Loucy (cell line): ENCODE measurements around the gene RANBP3.

Experiments
- H2AFZ ChIP-seq: fragments of 200-600 bp; sonication (generic); 2 replicates; pipeline ENCODE4 v1.6.0; 2016; ENCODE audit warnings: antibody characterized with exemption, mild to moderate bottlenecking, low read length, moderate library complexity
- H3F3A ChIP-seq: fragments of 200-600 bp; 2 replicates; pipeline ENCODE4 v1.6.0; 2016; ENCODE audit warnings: antibody characterized with exemption, low read depth, mild to moderate bottlenecking
- H3K27me3 ChIP-seq: fragments of 200-600 bp; sonication (generic); 2 replicates; pipeline ENCODE4 v1.6.1; 2014; ENCODE audit warnings: low read length, mild to moderate bottlenecking; ENCODE audit not compliant: insufficient read depth, poor library complexity, severe bottlenecking
- H3K36me3 ChIP-seq: fragments of 200-600 bp; sonication (generic); 2 replicates; pipeline ENCODE4 v1.6.1; 2016; ENCODE audit warnings: low read length; ENCODE audit not compliant: insufficient read depth
- H3K4me1 ChIP-seq: fragments of 200-600 bp; sonication (generic); 2 replicates; pipeline ENCODE4 v1.5.1; 2014; ENCODE audit warnings: low read length, mild to moderate bottlenecking; ENCODE audit not compliant: insufficient read depth, poor library complexity, severe bottlenecking
- H3K4me2 ChIP-seq: fragments of 200-600 bp; sonication (generic); 2 replicates; pipeline ENCODE4 v1.6.0; 2014; ENCODE audit warnings: antibody characterized with exemption, low read length, low read depth, mild to moderate bottlenecking; ENCODE audit not compliant: poor library complexity, severe bottlenecking
- H3K4me3 ChIP-seq: fragments of 200-600 bp; sonication (generic); 2 replicates; pipeline ENCODE4 v1.5.1; 2014; ENCODE audit warnings: low read length, mild to moderate bottlenecking, mixed read lengths; ENCODE audit not compliant: poor library complexity, severe bottlenecking
- H3K79me2 ChIP-seq: fragments of 200-600 bp; sonication (generic); 2 replicates; pipeline ENCODE4 v1.6.1; 2014; ENCODE audit warnings: low read length; ENCODE audit not compliant: insufficient read depth
- H3K9ac ChIP-seq: fragments of 200-600 bp; sonication (generic); 2 replicates; pipeline ENCODE4 v1.6.0; 2014; ENCODE audit warnings: mild to moderate bottlenecking, low read depth, low read length, moderate library complexity; ENCODE audit not compliant: poor library complexity, severe bottlenecking
- H3K9me2 ChIP-seq: fragments of 200-600 bp; sonication (generic); replicated peaks from 2 replicates; pipeline ENCODE4 v1.6.1; 2016; ENCODE audit warnings: low read depth, low read length, mixed read lengths
- H3K9me3 ChIP-seq: fragments of 200-600 bp; sonication (generic); 2 replicates; pipeline ENCODE4 v1.6.1; 2014; ENCODE audit warnings: mild to moderate bottlenecking, antibody characterized with exemption, low read length, low read depth; ENCODE audit not compliant: insufficient read depth
- H4K20me1 ChIP-seq: fragments of 200-600 bp; sonication (generic); 2 replicates; pipeline ENCODE4 v1.6.0; 2014; ENCODE audit warnings: antibody characterized with exemption, low read length, mild to moderate bottlenecking; ENCODE audit not compliant: insufficient read depth, poor library complexity, severe bottlenecking
- EZH2phosphoT487 ChIP-seq: fragments of 200-600 bp; IDR thresholded peaks from 2 replicates; pipeline ENCODE4 v1.6.1; 2018; ENCODE audit warnings: antibody characterized with exemption, mild to moderate bottlenecking, moderate library complexity, borderline replicate concordance
- TF ChIP-seq, protein P1 (sequence below): fragments of 200-600 bp; sonication (generic); conservative IDR thresholded peaks from 2 replicates; pipeline ENCODE4 v1.5.1; 2014; ENCODE audit warnings: mild to moderate bottlenecking, antibody characterized with exemption, low read length

The RANBP3 gene

DNA sequence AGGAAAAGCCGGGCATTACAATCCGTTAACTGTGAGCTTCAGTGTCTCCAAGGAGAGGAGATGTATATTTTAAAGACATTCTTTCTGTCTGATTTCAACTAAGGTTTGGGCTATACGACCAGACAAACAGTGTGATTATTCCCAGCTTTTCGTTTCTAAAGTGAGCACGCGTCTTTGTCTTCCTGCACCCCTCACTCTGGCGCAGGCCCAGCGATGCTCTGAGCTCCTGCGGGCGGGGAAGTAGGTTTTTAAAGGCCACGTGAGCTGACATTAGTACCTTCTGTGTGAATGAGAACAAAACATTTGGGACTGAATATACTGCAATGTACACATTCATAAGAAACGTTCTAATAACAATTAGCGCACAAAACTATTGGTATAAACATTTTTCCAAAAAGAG is 15.3 kb upstream of the RANBP3 start:
- TF ChIP-seq, protein P1, sequence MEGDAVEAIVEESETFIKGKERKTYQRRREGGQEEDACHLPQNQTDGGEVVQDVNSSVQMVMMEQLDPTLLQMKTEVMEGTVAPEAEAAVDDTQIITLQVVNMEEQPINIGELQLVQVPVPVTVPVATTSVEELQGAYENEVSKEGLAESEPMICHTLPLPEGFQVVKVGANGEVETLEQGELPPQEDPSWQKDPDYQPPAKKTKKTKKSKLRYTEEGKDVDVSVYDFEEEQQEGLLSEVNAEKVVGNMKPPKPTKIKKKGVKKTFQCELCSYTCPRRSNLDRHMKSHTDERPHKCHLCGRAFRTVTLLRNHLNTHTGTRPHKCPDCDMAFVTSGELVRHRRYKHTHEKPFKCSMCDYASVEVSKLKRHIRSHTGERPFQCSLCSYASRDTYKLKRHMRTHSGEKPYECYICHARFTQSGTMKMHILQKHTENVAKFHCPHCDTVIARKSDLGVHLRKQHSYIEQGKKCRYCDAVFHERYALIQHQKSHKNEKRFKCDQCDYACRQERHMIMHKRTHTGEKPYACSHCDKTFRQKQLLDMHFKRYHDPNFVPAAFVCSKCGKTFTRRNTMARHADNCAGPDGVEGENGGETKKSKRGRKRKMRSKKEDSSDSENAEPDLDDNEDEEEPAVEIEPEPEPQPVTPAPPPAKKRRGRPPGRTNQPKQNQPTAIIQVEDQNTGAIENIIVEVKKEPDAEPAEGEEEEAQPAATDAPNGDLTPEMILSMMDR = no peak
- no peak for TF ChIP-seq EZH2phosphoT487
- Histone ChIP-seq H3K9me2 (no peaks in the 10 kb centered on the region), H3K4me2 (no peak overlapping the region), H4K20me1 (no peaks in the 10 kb centered on the region), H3K4me3 (no peak overlapping the region), H3K36me3 (no peaks in the 10 kb centered on the region), H3K9me3 (no peaks in the 10 kb centered on the region), H2AFZ (no peak overlapping the region), H3F3A (no peaks in the 10 kb centered on the region), H3K79me2 (no peaks in the 10 kb centered on the region), H3K9ac (no peak overlapping the region), H3K27me3 (no peaks in the 10 kb centered on the region), H3K4me1 (no peaks in the 10 kb centered on the region)

DNA sequence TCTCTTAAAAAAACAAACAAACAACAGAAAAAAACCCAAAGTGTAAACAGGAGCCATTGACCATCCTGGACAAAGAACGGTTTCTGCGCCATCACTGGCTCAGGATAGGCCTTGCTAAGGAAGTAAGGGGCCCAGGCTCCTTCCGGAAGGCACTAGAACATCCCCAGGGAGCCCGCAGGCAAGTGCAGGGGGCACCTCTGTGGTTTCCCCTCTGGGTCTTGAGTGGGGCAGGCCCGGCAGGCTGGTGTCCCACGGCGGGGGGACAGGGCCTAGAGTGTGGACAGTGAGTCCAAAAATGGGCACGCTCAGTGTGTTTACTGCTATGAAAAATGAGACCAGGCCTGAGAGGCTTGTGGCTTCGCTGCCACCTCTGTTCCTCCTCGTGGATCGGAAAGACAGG is 14.8 kb upstream of the RANBP3 start:
- TF ChIP-seq, protein P1 = no peak
- TF ChIP-seq EZH2phosphoT487 = no peak

DNA sequence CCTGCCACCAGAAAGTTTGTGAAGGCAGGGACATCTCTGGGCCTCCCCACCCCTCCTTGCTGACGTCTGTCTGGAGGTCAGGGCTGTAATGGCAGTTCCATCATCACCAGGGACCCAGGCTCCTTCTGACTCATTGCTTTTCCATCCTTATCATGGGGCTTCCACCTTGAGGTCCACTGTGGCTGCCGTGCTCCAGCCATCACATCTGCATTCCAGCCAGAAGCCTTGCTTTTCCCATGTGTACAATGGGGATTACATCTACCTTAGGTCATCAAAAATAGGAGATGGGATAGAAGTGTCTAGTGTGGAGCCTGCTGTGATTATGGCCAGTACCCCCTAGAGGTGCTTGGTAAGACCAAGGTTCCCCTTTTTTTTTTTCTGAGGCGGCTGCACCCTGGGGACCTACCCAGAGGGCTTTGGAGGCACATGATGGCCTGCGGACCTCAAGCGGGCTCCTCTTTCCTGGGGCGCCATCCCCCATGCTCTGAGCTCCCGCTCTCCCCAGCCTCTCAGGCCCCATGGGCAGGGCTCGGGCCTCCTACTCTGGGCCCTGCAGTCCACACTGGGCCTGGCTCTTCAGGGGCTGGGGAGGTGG is 13.4 kb upstream of the RANBP3 start:
- no peaks in the 10 kb centered on the region for H3K27me3 ChIP-seq
- H2AFZ ChIP-seq = no peak overlapping the region
- no peaks in the 10 kb centered on the region for H3K9me2 ChIP-seq
- no peak overlapping the region for H3K4me3 ChIP-seq
- H3K36me3 ChIP-seq = no peaks in the 10 kb centered on the region
- H3K9me3 ChIP-seq = no peaks in the 10 kb centered on the region
- no peak overlapping the region for H3K4me2 ChIP-seq
- TF ChIP-seq EZH2phosphoT487 = no peak
- TF ChIP-seq, protein P1 = no peak
- no peaks in the 10 kb centered on the region for H3K79me2 ChIP-seq
- H3K9ac ChIP-seq = no peak overlapping the region
- H3F3A ChIP-seq = no peaks in the 10 kb centered on the region
- no peaks in the 10 kb centered on the region for H4K20me1 ChIP-seq
- H3K4me1 ChIP-seq = peaks cover 4% of the 10 kb centered on the region

More for the DNA sequence above, 14.8 kb upstream of the RANBP3 start:
- Histone ChIP-seq H2AFZ (no peak overlapping the region), H3F3A (no peaks in the 10 kb centered on the region), H4K20me1 (no peaks in the 10 kb centered on the region), H3K36me3 (no peaks in the 10 kb centered on the region), H3K27me3 (no peaks in the 10 kb centered on the region), H3K79me2 (no peaks in the 10 kb centered on the region), H3K4me2 (no peak overlapping the region), H3K9me3 (no peaks in the 10 kb centered on the region), H3K4me1 (peaks cover under 1% of the 10 kb centered on the region), H3K9me2 (no peaks in the 10 kb centered on the region), H3K4me3 (no peak overlapping the region), H3K9ac (no peak overlapping the region)
